Osteoblast (primary cell): ENCODE measurements around the gene C1R. TPM values are rescaled to one million over a fixed set of nuclear protein-coding genes. Genes with fewer than 3 reads are reported as not detected.
A peak's percentile ranks its signal among the peaks of the same experiment; 100 is the strongest.

Source experiments
- DNase-seq: peaks from one replicate; pipeline ENCODE4 v3.0.0; 2011; ENCODE audit warnings: low spot score, mixed read lengths; ENCODE audit not compliant: insufficient read length; ENCODE audit errors: missing footprints
- H2AFZ ChIP-seq: 2 replicates; pipeline ENCODE4 v1.6.0; 2011; ENCODE audit warnings: mild to moderate bottlenecking, low read length
- H3K27ac ChIP-seq: 2 replicates; pipeline ENCODE4 v1.5.1; 2011; ENCODE audit warnings: mild to moderate bottlenecking, low read depth, low read length, moderate library complexity
- H3K27me3 ChIP-seq: 2 replicates; pipeline ENCODE4 v1.6.0; 2012; ENCODE audit warnings: mild to moderate bottlenecking, control low read depth, inconsistent platforms, low read length, moderate library complexity; ENCODE audit not compliant: insufficient read depth
- H3K36me3 ChIP-seq: 2 replicates; pipeline ENCODE4 v1.5.1; 2011; ENCODE audit warnings: mild to moderate bottlenecking, low read length, control low read depth, moderate library complexity; ENCODE audit not compliant: insufficient read depth
- H3K4me1 ChIP-seq: 2 replicates; pipeline ENCODE4 v1.5.1; 2011; ENCODE audit warnings: mild to moderate bottlenecking, low read length, control low read depth, moderate library complexity; ENCODE audit not compliant: insufficient read depth
- H3K4me2 ChIP-seq: 2 replicates; pipeline ENCODE4 v1.6.0; 2011; ENCODE audit warnings: mild to moderate bottlenecking, low read length; ENCODE audit not compliant: insufficient read depth
- H3K4me3 ChIP-seq: fragments of 200-600 bp; sonication (generic); 3 replicates; pipeline ENCODE4 v1.5.1; 2012; ENCODE audit warnings: mild to moderate bottlenecking, low read length, inconsistent platforms; ENCODE audit not compliant: insufficient read depth
- H3K79me2 ChIP-seq: 2 replicates; pipeline ENCODE4 v1.6.0; 2012; ENCODE audit warnings: mild to moderate bottlenecking, low read length, control low read depth, inconsistent platforms; ENCODE audit not compliant: insufficient read depth
- H3K9me3 ChIP-seq: 2 replicates; pipeline ENCODE4 v1.5.1; 2011; ENCODE audit warnings: low read depth, low read length, control low read depth
- H4K20me1 ChIP-seq: 2 replicates; pipeline ENCODE4 v1.6.0; 2012; ENCODE audit warnings: mild to moderate bottlenecking, low read length, control low read depth; ENCODE audit not compliant: insufficient read depth
- total RNA-seq: library from RNA; depleted of rRNA; stranded (reverse); fragments of >200 nt; gene quantifications from 2 replicates; pipeline ENCODE4 v1.2.3, GENCODE V29; 2012
- TF ChIP-seq, protein P1 (sequence below): IDR thresholded peaks from 2 replicates; pipeline ENCODE4 v1.5.1; 2011; ENCODE audit warnings: mild to moderate bottlenecking, low read depth, low read length, moderate library complexity; ENCODE audit errors: extremely low read depth

C1R gene
- total RNA-seq, 1 donor = 330 TPM

- Histone ChIP-seq H3K36me3 (peaks cover 24% of the 10 kb centered on the region), H3K4me2 (peak overlapping the region; percentile 99), H3K79me2 (no peaks in the 10 kb centered on the region), H3K4me3 (no peak overlapping the region), H4K20me1 (no peaks in the 10 kb centered on the region), H3K4me1 (peaks cover 23% of the 10 kb centered on the region), H3K9me3 (no peaks in the 10 kb centered on the region), H3K27me3 (peaks cover 3% of the 10 kb centered on the region), H2AFZ (no peak overlapping the region), H3K27ac (no peak overlapping the region)
- peak; percentile 58 for DNase-seq
- TF ChIP-seq, protein P1, sequence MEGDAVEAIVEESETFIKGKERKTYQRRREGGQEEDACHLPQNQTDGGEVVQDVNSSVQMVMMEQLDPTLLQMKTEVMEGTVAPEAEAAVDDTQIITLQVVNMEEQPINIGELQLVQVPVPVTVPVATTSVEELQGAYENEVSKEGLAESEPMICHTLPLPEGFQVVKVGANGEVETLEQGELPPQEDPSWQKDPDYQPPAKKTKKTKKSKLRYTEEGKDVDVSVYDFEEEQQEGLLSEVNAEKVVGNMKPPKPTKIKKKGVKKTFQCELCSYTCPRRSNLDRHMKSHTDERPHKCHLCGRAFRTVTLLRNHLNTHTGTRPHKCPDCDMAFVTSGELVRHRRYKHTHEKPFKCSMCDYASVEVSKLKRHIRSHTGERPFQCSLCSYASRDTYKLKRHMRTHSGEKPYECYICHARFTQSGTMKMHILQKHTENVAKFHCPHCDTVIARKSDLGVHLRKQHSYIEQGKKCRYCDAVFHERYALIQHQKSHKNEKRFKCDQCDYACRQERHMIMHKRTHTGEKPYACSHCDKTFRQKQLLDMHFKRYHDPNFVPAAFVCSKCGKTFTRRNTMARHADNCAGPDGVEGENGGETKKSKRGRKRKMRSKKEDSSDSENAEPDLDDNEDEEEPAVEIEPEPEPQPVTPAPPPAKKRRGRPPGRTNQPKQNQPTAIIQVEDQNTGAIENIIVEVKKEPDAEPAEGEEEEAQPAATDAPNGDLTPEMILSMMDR = no peak
Measured at GRCh38 chr12:7090222-7090998, 1.8 kb downstream of the C1R start.

DNA sequence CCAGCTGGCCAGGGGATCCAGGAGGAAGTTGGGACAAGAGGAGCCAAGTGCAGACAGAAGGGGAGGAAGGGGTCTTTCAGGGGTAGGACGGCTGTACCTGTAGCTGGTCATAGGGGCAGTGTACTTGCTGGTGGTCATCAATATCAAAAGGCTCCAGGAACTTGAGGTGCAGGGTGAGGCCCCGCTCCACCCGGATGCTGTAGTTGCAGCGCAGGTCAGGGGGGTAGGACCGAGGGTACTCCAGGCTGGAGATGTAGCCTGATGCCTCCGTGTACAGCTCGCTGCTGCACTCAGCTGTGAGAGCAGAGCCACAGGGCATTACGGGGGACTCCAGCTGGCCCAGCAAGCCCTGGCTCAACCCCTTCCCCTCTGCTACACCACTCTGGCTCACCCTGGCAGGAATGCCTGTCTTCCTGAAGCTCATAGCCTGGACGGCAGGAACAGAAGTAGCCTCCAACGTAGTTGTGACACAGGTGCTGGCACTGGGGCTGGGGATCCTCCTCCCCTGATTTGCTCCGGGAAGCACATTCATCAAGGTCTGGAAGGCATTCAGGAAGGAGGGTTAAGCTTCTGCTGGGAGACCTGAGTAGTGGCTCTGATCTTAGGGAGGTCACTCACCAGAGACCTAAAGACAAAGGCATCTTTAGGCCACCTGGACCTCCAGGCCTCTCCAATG lies 2.9 kb downstream of the C1R start:
- Histone ChIP-seq H3K36me3 (peaks cover 34% of the 10 kb centered on the region), H3K79me2 (no peaks in the 10 kb centered on the region), H3K27me3 (no peaks in the 10 kb centered on the region), H3K4me3 (no peak overlapping the region), H3K4me1 (peaks cover 23% of the 10 kb centered on the region), H2AFZ (no peak overlapping the region), H4K20me1 (no peaks in the 10 kb centered on the region), H3K9me3 (no peaks in the 10 kb centered on the region), H3K4me2 (no peak overlapping the region), H3K27ac (no peak overlapping the region)
- no peak for DNase-seq
- TF ChIP-seq, protein P1 = no peak

DNA sequence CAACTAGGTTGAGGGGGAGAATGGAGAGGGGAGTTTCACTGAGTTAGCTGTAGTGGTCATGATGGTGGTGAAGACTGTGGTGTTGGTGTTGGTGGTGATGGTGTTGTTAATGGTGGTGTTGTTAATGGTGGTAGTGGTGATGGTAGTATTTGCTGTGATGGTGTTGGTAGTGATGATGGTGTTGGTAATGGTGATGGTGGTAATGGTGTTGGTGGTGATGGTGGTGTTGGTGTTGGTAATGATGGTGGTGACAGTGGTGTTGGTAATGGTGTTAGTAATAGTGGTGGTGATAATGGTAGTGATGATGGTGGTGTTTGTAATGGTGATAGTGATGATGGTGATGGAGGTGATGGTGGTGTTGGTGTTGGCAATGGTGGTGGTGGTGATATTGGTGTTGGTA lies 9.1 kb downstream of the C1R start:
- no peak overlapping the region for H3K4me2 ChIP-seq
- no peak overlapping the region for H2AFZ ChIP-seq
- TF ChIP-seq, protein P1 = no peak
- no peak overlapping the region for H3K27ac ChIP-seq
- DNase-seq = no peak
- no peak overlapping the region for H3K4me3 ChIP-seq
- H3K27me3 ChIP-seq = no peaks in the 10 kb centered on the region
- H3K4me1 ChIP-seq = peaks cover 19% of the 10 kb centered on the region
- no peaks in the 10 kb centered on the region for H3K9me3 ChIP-seq
- no peaks in the 10 kb centered on the region for H4K20me1 ChIP-seq
- no peaks in the 10 kb centered on the region for H3K79me2 ChIP-seq
- H3K36me3 ChIP-seq = peaks cover 48% of the 10 kb centered on the region

GRCh38 chr12:7081037-7081436 lies 11.2 kb downstream of the C1R start:
- H3K27me3 ChIP-seq = no peaks in the 10 kb centered on the region
- no peaks in the 10 kb centered on the region for H3K9me3 ChIP-seq
- H3K4me1 ChIP-seq = peaks cover 25% of the 10 kb centered on the region
- no peak for DNase-seq
- H2AFZ ChIP-seq = no peak overlapping the region
- H3K36me3 ChIP-seq = peaks cover 44% of the 10 kb centered on the region
- H3K79me2 ChIP-seq = no peaks in the 10 kb centered on the region
- no peak overlapping the region for H3K27ac ChIP-seq
- H3K4me3 ChIP-seq = no peak overlapping the region
- H4K20me1 ChIP-seq = no peaks in the 10 kb centered on the region
- TF ChIP-seq, protein P1 = no peak
- H3K4me2 ChIP-seq = no peak overlapping the region
